ENCODE data around the gene WHRN. TPM values are rescaled to one million over a fixed set of nuclear protein-coding genes. Genes with fewer than 3 reads are reported as not detected.

Gene WHRN
- total and polyA plus RNA-seq, 2 donors (not counting 1 experiment from before 2014, with no cell fraction given), result 19.4 to 95.7 TPM

- H4K20me1 ChIP-seq (ENCODE audit: control insufficient read depth, insufficient read depth, low read length, poor library complexity, severe bottlenecking), result no peaks in the 10 kb centered on the region
- no peaks in the 10 kb centered on the region for H3K9me3 ChIP-seq (ENCODE audit: control extremely low read depth in 1 of 3, control insufficient read depth in 2 of 3, insufficient read depth in 1 of 3, low read length in 2 of 3)
- Mint-ChIP-seq H3K4me1 (peaks cover 2% of the 10 kb centered on the region), H3K27ac (no peak overlapping the region), H3K4me3 (no peak overlapping the region), H3K27me3 (peaks cover 7% of the 10 kb centered on the region), H3K9me3 (ENCODE audit: insufficient read depth) (no peaks in the 10 kb centered on the region)
- H3K36me3 ChIP-seq (replicated peaks in 1 of 2; ENCODE audit: control extremely low read depth in 1 of 2, control insufficient read depth in 1 of 2, extremely low read depth in 1 of 2, insufficient read depth in 2 of 2, low read length in 1 of 2), result no peaks in the 10 kb centered on the region
- 99% methylated on average over 9 of the region's 15 CpGs for WGBS (ENCODE audit: insufficient coverage)
- H3K27ac ChIP-seq (ENCODE audit: low read length in 2 of 2), result no peak overlapping the region
- intact Hi-C loops (cut with micrococcal nuclease), result loop anchor here (10.0 kb wide), 1 partner anchor 582 kb away; no protein-coding TSS in a partner anchor
- no peak overlapping the region for H3K4me3 ChIP-seq (ENCODE audit: control extremely low read depth in 1 of 5, extremely low read depth in 1 of 5, insufficient read depth in 1 of 5, low read depth in 2 of 5, low read length in 4 of 5)
- no peak for ATAC-seq (ENCODE audit: low read depth)
- ChIA-PET CTCF (interaction anchor here (0.6 to 9.8 kb wide), 14 partner anchors 18 to 248 kb away, joined by 3 to 212 read pairs (median 20); partner anchors contain the start of genes TEX48, TEX53 and WHRN), POLR2A (no interaction called here)
- H3K4me1 ChIP-seq (ENCODE audit: control insufficient read depth in 2 of 2, insufficient read depth in 2 of 2, low read length in 2 of 2), result no peaks in the 10 kb centered on the region
- H3K9ac ChIP-seq (ENCODE audit: low read length), result no peak overlapping the region
- TF ChIP-seq EZH2 (IDR thresholded peaks at IDR 0.05; ENCODE audit: borderline replicate concordance, insufficient read depth, low read depth, low read length, poor library complexity, severe bottlenecking), result no peak
- TF ChIP-seq CTCF (IDR thresholded peaks at IDR 0.05), result no peak
- no peak overlapping the region for H3K4me2 ChIP-seq (replicated peaks; ENCODE audit: low read depth, low read length, poor library complexity, severe bottlenecking)
- no peaks in the 10 kb centered on the region for H3K79me2 ChIP-seq (ENCODE audit: control insufficient read depth, insufficient read depth, low read length)
- H3K27me3 ChIP-seq (replicated peaks in 1 of 4; ENCODE audit: control extremely low read depth in 1 of 4, control insufficient read depth in 3 of 4, insufficient read depth in 4 of 4, low read length in 3 of 4), result peaks cover 0 to 3% (median 0%) of the 10 kb centered on the region in 4 experiments
- DNase-seq, result no peak
- H2AFZ ChIP-seq (ENCODE audit: insufficient read depth, low read depth, low read length, poor library complexity, severe bottlenecking), result no peak overlapping the region
These were observed 72.2 kb downstream of the WHRN start for GRCh38 chr9:114433086-114433485.

GRCh38 chr9:114432323-114433067, 72.8 kb downstream of the WHRN start:
- intact Hi-C loops (cut with micrococcal nuclease), result loop anchor here (10.0 kb wide), 1 partner anchor 582 kb away; no protein-coding TSS in a partner anchor
- POLR2A ChIA-PET, result no interaction called here
- no peaks in the 10 kb centered on the region for H3K9me3 Mint-ChIP-seq (ENCODE audit: insufficient read depth)

More at GRCh38 chr9:114432323-114433067, 72.8 kb downstream of the WHRN start:
- 67% methylated on average over 3 of the region's 6 CpGs for WGBS (ENCODE audit: insufficient coverage)
- Histone ChIP-seq H3K4me3 (ENCODE audit: control extremely low read depth in 1 of 5, extremely low read depth in 1 of 5, insufficient read depth in 1 of 5, low read depth in 2 of 5, low read length in 4 of 5) (no peak overlapping the region), H3K79me2 (ENCODE audit: control insufficient read depth, insufficient read depth, low read length) (no peaks in the 10 kb centered on the region), H3K9ac (ENCODE audit: low read length) (no peak overlapping the region), H2AFZ (ENCODE audit: insufficient read depth, low read depth, low read length, poor library complexity, severe bottlenecking) (no peak overlapping the region), H3K4me2 (replicated peaks; ENCODE audit: low read depth, low read length, poor library complexity, severe bottlenecking) (no peak overlapping the region), H3K27me3 (replicated peaks in 1 of 4; ENCODE audit: control extremely low read depth in 1 of 4, control insufficient read depth in 3 of 4, insufficient read depth in 4 of 4, low read length in 3 of 4) (peaks cover 0 to 3% (median 0%) of the 10 kb centered on the region in 4 experiments), H3K4me1 (ENCODE audit: control insufficient read depth in 2 of 2, insufficient read depth in 2 of 2, low read length in 2 of 2) (no peaks in the 10 kb centered on the region), H3K36me3 (replicated peaks in 1 of 2; ENCODE audit: control extremely low read depth in 1 of 2, control insufficient read depth in 1 of 2, extremely low read depth in 1 of 2, insufficient read depth in 2 of 2, low read length in 1 of 2) (no peaks in the 10 kb centered on the region), H3K27ac (ENCODE audit: low read length in 2 of 2) (no peak overlapping the region), H3K9me3 (ENCODE audit: control extremely low read depth in 1 of 3, control insufficient read depth in 2 of 3, insufficient read depth in 1 of 3, low read length in 2 of 3) (no peaks in the 10 kb centered on the region), H4K20me1 (ENCODE audit: control insufficient read depth, insufficient read depth, low read length, poor library complexity, severe bottlenecking) (no peaks in the 10 kb centered on the region)
- ATAC-seq (ENCODE audit: low read depth), result no peak
- Mint-ChIP-seq H3K27me3 (peaks cover 7% of the 10 kb centered on the region), H3K4me3 (no peak overlapping the region), H3K4me1 (peaks cover 2% of the 10 kb centered on the region), H3K27ac (no peak overlapping the region)
- no peak for TF ChIP-seq CTCF (IDR thresholded peaks at IDR 0.05)
- DNase-seq, result no peak
- CTCF ChIA-PET, result interaction anchor here (0.6 to 9.8 kb wide), 13 partner anchors 18 to 229 kb away, joined by 3 to 212 read pairs (median 30); partner anchors contain the start of genes TEX53 and WHRN
